ENCODE data around the gene LORICRIN. TPM values are rescaled to one million over a fixed set of nuclear protein-coding genes. Genes with fewer than 3 reads are reported as not detected.

Gene LORICRIN
- total RNA-seq, 1 donor, result not detected

DNA sequence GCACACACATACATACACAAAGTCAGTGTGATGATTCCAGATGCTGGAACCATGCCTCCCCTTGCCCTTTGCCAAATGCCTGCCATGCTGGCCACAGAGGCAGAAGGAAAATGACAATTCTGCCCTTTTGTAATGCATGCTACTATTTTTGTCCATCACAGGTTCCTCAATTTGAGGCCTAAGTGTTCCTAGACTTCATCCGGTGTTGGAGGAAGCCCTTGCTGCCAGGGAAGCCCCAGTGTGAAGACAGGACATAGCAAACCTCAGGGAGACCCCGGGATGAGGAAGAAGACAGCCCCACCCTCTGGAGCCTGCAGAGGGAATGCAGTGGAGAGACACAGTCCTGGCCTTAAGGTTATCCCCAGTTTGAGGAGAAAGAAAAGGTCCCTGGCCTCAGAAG is 27.7 kb upstream of the LORICRIN start:
- no peak for DNase-seq (ENCODE audit: low read depth)
- TF ChIP-seq, protein P1, sequence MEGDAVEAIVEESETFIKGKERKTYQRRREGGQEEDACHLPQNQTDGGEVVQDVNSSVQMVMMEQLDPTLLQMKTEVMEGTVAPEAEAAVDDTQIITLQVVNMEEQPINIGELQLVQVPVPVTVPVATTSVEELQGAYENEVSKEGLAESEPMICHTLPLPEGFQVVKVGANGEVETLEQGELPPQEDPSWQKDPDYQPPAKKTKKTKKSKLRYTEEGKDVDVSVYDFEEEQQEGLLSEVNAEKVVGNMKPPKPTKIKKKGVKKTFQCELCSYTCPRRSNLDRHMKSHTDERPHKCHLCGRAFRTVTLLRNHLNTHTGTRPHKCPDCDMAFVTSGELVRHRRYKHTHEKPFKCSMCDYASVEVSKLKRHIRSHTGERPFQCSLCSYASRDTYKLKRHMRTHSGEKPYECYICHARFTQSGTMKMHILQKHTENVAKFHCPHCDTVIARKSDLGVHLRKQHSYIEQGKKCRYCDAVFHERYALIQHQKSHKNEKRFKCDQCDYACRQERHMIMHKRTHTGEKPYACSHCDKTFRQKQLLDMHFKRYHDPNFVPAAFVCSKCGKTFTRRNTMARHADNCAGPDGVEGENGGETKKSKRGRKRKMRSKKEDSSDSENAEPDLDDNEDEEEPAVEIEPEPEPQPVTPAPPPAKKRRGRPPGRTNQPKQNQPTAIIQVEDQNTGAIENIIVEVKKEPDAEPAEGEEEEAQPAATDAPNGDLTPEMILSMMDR (IDR thresholded peaks at IDR 0.05; ENCODE audit: insufficient read depth, low read length), result no peak
- H3K4me3 ChIP-seq (ENCODE audit: low read depth, low read length), result no peak overlapping the region

GRCh38 chr1:153232553-153232952 is 26.9 kb upstream of the LORICRIN start:
- DNase-seq (ENCODE audit: low read depth), result no peak
- TF ChIP-seq, protein P1 (IDR thresholded peaks at IDR 0.05; ENCODE audit: insufficient read depth, low read length), result no peak
- no peak overlapping the region for H3K4me3 ChIP-seq (ENCODE audit: low read depth, low read length)

DNA sequence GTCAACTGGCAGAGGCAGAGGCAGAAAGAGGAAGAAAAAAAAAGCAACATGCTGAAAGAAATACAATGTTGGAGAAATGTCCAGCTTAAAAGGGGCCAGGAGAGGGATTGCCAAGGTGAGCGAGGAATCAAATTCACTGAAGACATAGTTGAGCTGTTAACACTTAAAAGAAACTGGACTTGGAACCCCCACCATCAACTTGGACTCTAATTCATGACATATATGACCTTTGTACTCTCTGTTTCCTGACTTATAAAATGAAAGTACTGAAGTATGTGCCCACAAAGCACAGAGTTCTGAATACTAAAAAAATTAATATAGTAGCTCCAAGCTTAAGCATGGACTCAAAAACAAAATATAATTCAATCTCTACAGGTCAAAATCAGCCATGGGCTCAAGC is 26.0 kb upstream of the LORICRIN start:
- TF ChIP-seq, protein P1 (IDR thresholded peaks at IDR 0.05; ENCODE audit: insufficient read depth, low read length), result no peak
- DNase-seq (ENCODE audit: low read depth), result no peak
- H3K4me3 ChIP-seq (ENCODE audit: low read depth, low read length), result no peak overlapping the region

DNA sequence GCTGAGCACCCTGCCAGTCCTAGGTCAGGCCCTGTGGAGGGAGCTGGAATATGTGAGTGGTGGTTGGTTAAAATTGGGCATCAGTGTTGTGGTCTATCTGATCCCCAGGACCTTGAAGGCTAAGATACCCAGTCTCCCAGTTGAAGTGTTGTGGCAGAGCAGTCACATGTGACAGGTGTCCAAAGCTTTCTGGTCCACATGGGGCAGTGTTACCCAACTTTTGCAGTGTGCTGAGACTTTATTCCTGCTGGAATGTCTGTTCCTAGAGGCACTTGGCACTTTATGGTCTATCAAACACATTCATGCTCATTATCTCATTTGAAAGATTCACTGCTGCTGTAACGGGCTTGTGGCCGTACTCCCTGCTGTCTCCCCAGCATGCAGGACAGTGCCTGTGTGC is 21.0 kb upstream of the LORICRIN start:
- no peak for DNase-seq (ENCODE audit: low read depth)
- TF ChIP-seq, protein P1 (IDR thresholded peaks at IDR 0.05; ENCODE audit: insufficient read depth, low read length), result no peak
- no peak overlapping the region for H3K4me3 ChIP-seq (ENCODE audit: low read depth, low read length)

DNA sequence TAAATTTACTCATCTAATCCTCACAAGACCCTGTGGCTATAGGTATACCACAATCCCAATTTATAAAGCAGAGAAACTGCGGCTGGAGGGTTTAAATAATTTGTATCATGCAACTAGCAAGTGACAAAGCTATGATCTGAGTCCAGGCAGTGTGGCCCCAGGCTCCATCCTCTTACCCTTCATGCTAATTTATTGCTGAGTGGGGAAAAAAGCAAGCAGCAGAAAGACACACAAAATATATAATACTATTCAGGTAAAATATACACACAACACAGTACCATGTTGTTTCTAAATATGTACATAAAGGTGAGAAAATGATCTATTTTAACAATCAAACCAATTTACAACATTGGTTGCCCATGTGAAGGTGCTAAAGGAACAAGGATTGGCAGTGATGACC is 17.3 kb upstream of the LORICRIN start:
- TF ChIP-seq, protein P1 (IDR thresholded peaks at IDR 0.05; ENCODE audit: insufficient read depth, low read length), result no peak
- H3K4me3 ChIP-seq (ENCODE audit: low read depth, low read length), result no peak overlapping the region
- no peak for DNase-seq (ENCODE audit: low read depth)

DNA sequence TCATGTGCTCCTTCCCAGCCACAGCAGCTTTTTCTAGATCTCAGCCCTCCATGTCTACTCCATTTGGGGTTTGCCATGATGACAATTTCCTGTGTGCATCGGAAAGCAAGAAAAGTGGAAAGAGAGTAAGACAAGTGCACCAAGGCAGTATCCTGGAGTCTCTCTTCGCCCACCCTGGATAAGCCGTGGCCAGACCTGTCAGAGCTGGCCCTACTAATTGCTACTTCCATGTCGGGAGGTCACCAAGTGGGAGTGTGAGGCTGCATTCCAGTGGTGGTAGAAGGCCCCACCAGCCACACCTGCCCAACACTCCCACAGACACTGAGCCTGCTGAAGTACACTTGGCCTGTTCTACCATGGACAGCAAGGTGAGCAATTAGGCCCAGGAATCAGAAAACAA is 14.0 kb upstream of the LORICRIN start:
- DNase-seq (ENCODE audit: low read depth), result no peak
- H3K4me3 ChIP-seq (ENCODE audit: low read depth, low read length), result no peak overlapping the region
- TF ChIP-seq, protein P1 (IDR thresholded peaks at IDR 0.05; ENCODE audit: insufficient read depth, low read length), result no peak

DNA sequence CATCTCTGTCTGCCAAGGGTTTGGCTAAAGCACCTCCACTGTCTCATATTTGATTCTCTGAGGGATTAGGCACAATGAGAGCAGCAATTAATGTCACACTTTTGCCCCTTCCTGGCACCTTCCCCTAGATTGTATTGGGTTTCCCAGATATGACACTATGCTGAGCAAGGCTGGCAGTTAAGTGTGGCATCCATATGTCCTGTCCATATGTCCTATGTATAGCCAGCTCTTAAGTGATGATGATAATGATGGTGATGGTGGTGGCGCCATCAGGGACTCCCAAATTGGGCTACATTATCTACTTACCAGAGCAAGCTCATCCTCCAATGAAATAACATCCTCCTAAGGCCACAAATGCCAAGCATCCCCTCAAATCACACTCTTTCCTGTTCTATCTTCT is 13.5 kb upstream of the LORICRIN start:
- no peak overlapping the region for H3K4me3 ChIP-seq (ENCODE audit: low read depth, low read length)
- no peak for DNase-seq (ENCODE audit: low read depth)
- TF ChIP-seq, protein P1 (IDR thresholded peaks at IDR 0.05; ENCODE audit: insufficient read depth, low read length), result no peak
